GM18907 (cell line): Measurements from ENCODE around the gene ALDH1B1.
"Not testable (repeated sequence)": the region's sequence is repeated elsewhere in the genome, so short reads cannot be mapped to it uniquely, and the experiment has no call there.

Source experiments
- ATAC-seq: cut with Tn5 transposase; IDR thresholded peaks from one replicate; pipeline ENCODE4 v1.9.1; 2021; ENCODE audit warnings: mild to moderate bottlenecking, moderate library complexity; ENCODE audit not compliant: unreplicated experiment

The ALDH1B1 gene

DNA sequence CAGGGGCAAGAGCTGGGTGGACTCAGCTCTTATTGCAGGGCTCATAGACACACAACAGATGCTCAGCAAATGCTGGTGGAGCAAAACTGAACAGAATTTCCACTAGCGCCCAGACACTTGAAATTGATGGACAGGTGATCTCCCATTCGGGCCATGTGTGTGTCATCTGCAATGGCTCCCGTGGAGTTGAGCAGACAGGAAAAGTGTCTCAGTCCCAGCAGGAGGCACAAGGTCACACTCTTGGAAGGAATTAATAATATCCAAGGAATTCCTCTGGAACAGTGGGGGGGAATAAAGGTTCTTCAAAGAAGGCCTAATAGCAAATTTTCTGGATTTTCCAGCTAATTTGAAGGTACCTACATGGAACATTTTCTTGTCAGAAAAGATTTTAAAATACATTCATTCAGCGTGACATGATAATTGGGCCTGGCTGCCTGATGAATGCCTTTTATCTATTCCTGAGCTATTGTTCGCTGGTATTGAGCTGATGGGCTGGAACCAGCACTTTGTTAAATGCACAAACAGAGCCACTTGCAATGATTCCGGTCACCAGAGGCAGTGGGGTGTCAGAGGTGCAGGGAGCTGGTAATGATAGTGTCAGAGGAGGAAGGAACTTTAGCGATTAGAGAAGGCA lies 31.5 kb upstream of the ALDH1B1 start:
- no peak for ATAC-seq

DNA sequence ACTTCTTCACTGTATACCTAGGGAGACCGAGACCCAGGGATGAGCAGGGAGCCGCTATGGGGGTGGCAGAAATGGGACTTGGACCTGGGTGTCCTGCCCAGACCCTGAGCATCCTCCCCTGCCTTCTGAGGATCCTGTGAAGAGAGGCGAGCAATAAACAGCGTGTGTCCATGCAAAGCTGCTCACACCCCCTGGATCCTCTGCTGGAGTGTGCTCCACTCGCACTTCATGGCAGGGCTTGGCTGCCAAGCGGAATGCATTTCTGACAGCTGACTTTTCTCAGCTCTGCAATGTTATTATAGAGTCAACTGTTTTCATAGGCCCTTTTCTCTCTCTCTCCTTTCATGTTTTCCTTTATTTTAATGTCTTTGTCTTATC lies 31.0 kb upstream of the ALDH1B1 start:
- no peak for ATAC-seq

DNA sequence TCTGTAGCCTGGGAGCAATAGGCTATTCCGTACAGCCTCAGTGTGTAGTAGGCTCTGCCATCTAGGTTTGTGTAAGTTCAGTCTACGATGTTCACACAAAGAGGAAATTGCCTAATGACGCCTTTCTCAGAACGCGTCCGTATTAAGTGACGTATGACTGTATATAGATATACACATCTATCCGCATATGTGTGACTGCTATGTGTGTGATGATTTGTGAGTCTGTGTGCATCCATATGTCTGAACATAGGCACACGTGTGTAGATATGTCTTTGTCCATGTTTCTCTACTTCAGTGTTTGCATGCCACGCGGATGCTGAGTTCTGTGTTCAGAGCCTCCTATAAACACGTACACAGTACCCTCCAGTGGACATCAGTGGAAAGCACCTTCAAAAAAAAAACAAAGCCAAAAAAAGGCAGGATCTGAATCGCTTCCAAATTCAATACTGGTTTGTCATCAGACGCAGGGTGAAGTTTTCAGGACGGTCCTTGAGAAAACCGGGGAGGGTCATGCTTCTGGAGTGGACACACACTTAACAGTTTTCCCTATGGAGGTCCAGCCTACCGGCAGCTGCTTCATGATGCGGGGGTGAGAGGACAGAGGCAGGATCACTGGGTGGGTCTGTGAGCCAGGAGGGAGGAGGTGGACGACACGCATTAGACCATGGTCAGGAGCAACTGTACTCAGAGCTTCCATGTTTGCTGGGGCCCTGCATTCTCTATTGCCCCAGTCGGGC lies 29.5 kb upstream of the ALDH1B1 start:
- peak; percentile 62 for ATAC-seq

GRCh38 chr9:38363589-38363925 lies 28.9 kb upstream of the ALDH1B1 start:
- ATAC-seq = no peak

DNA sequence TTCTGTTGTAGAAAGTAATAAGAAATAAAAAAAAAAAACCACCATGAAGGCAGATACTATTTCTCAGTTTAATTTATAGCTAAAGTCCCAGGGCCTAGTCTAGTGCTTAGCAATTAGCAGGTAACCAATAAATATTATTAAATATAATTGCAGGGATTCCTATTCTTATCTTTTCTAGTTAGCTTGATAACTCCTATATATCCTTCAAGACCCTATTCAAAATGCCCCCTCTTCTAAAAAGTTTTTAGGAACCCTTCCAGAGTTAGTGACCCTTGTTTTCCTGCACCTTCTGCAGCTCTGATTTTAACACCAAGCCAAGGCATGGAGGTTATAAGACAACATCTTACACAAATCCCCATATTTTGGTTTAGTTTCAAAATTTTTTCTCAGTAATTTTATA lies 24.6 kb upstream of the ALDH1B1 start:
- no peak for ATAC-seq

DNA sequence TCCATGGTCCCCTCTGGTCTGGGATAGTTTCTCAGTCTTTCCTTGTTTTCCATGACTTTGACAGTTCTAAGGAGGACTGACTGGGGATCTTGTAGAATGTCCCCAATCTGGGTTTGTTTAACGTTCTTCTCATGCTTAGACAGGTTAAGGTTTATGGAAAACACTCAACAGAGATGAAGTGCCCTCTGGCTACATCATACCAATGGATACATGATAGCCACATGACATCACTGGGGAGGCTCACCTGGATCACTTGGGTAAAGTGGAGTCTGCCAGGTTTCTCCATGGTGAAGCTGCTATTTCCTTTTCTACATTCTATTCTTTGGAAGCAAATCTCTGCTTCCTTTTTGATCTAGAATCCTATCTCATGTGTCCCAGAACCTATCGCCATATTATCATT lies 23.8 kb upstream of the ALDH1B1 start:
- ATAC-seq = no peak

GRCh38 chr9:38370176-38370575 lies 22.3 kb upstream of the ALDH1B1 start:
- no peak for ATAC-seq

GRCh38 chr9:38371495-38371894 lies 21.0 kb upstream of the ALDH1B1 start:
- peak; percentile 80 for ATAC-seq

DNA sequence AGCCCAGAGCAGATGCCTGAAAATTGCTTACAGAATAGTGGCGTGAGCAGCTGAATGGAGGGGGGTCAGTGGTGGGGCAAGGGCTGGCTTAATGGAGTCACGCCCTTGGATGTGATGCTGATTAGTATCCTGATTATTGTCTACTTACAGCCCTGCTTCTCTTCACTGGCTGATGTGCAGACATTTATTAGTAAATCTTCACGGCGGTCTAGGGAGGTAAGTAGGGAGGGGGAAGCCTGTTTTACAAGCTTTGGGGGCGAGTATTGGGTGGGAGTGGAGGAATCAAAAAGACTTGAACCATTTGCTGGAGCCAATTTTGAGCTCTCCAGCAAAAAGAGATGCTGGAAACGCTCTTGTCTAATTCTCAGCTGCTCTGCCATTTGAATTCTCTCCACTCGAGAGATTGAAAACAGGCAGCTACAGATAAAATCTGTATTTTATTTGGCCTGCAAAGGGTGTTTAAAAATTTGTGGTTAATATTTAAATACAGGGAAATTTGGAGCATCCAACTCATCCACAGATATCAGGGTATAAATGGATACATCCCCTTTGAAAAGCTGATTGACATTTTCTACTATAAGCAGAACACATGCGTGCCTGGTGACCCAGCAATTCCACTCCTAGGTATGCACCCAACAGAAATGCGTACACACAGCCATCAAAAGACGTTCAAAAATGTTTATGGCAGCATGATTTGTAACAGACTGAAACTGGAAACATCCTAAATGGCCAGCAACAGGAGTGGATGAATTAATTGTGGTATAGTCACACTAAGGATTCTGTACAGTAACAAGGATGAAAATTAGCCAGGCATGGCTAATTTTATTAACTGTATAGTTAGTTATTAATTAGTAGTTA lies 19.5 kb upstream of the ALDH1B1 start:
- no peak for ATAC-seq

DNA sequence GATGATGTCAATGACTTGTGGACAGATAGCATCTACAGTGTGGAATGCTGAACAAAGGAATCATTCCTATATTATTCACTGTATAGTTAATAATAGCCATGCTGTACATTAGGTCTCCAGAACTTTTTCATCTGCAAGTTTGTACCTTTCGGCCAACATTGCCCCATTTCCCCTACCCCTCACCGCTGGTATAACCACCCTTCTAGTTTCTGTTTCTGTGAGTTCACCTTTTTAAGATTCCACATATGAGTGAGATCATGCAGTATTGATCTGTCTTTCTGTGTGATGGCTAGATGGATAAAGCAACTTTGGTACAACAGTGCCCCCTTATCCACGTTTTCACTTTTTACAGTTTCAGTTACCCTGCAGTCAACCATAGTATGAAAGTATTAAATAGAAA lies 18.8 kb upstream of the ALDH1B1 start:
- peak; percentile 55 for ATAC-seq

DNA sequence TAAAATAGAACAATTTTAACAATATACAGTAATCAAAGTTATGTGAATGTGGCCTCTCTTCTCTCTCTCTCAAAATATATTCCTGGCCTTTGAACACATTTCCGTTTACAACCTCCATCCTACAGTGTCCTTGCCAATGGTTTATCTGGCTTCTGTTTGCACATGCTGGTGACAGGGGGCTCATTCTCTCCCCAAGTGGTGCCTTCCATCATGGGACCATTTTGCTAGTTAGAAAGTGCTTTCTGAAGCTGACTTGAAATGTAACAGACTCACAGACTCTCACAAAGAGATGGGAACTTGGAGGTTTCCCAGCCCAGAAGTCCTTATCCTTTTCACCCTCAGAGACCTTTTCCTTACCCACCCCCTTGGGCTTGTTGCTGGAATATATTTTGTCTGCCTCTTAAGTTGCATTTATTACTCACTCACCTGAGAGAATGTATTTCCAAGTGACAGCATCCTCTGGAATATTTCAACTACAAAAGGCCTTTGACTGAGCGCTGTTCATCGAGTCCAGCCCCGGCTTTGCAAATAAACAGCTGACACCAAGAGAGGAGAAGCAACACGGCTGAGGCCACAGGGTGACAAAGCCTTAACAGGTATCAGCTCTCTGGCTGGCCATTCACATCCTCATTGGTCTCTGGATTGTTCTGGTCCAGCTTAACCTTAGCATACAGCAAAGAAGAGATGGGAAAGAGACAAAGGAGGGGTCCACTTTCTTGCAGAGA lies 17.5 kb upstream of the ALDH1B1 start:
- no peak for ATAC-seq

- no peak for ATAC-seq
Observed at GRCh38 chr9:38375572-38375963, 16.9 kb upstream of the ALDH1B1 start.

GRCh38 chr9:38376021-38376670 lies 16.4 kb upstream of the ALDH1B1 start:
- ATAC-seq = no peak

DNA sequence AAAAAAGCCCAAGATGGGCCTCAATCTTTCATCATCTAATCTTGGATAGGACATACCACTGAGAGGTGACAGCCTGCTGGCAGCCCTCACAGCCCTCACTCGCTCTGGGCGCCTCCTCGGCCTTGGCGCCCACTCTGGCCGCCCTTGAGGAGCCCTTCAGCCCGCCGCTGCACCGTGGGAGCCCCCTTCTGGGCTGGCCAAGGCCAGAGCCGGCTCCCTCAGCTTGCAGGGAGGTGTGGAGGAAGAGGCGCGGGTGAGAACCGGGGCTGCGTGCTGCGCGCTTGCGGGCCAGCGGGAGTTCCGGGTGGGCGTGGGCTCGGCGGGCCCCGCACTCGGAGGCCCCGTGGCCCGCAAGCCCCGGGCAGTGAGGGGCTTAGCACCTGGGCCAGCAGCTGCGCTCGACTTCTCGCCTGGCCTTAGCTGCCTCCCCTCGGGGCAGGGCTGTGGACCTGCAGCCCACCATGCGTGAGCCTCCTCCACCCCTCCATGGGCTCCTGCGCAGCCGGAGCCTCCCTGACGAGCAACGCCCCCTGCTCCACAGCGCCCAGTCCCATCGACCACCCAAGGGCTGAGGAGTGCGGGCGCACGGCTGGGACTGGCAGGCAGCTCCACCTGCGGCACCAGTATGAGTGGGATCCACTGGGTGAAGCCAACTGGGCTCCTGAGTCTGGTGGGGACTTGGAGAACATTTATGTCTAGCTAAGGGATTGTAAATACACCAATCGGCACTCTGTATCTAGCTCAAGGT lies 15.0 kb upstream of the ALDH1B1 start:
- ATAC-seq = not testable (repeated sequence)

GRCh38 chr9:38380230-38380871 lies 12.2 kb upstream of the ALDH1B1 start:
- ATAC-seq = no peak

DNA sequence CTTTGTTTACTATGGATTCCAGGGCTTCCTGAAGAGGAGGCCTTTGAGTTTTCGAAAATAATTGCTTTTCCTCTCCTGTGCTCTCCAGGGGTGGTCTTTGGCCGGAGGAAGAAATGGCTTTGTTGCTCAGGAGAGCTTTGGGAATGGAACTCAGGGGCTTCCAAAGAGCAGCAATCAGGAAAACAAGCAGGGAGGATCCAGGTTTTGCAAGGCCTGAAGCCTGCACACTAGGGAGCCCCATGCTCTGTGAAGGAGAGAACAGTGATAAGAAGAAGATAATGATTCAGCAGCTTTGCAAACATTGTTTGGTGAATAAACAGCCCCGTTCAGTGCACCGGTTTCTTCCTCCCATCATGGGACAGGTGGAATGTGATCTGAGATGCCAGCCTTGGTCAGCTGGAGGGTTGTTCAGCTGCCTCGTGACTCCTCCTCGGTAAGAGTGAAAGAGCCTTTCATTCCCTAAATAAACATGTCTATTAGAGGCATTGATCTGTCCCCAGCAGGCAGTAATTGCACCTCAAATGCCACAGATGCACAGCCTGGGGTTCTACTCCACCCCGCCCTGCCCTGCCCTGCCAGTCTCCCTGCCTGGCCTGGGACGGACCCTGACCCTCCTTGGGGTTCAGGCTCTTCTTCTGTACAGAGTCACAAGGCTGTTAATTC lies 11.5 kb upstream of the ALDH1B1 start:
- ATAC-seq = no peak

DNA sequence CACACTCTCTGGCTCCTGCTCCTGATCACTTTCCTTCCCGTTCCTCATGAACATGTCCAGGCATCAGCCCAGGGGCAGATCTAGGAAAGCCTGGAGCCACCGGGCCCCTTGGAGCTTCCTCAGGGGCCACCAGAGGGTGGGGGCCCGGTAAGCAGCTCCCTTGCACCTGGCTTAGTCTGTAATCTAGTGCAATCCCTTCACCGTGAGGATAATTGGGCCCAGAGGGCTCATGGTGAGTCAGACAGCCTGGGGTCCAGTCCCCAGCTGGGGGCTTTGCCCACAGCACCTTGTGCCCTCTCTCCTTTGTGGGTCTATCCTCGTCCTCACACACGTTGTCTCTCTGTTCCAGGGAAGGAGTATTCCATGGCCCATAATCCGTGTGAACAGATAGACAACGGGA lies 10.4 kb upstream of the ALDH1B1 start:
- no peak for ATAC-seq

- no peak for ATAC-seq
Observed at GRCh38 chr9:38384990-38385848, 7.3 kb upstream of the ALDH1B1 start.
